HUDEP-2 (cell line): ENCODE results near the gene PCDHGC4.

ENCODE experiments used
- DNase-seq, 76 experiments: peaks; one replicate each; lab custom pipeline; 2025; ENCODE audit not compliant: unreplicated experiment in 76 of 76; lab: John Stamatoyannopoulos, UW

PCDHGC4 gene

GRCh38 chr5:141489841-141490240 lies 5.0 kb downstream of the PCDHGC4 start:
- DNase-seq: no peak

GRCh38 chr5:141490271-141490670 lies 5.4 kb downstream of the PCDHGC4 start:
- DNase-seq: no peak

GRCh38 chr5:141490771-141491170 lies 5.9 kb downstream of the PCDHGC4 start:
- DNase-seq: no peak

GRCh38 chr5:141491323-141492167 lies 6.7 kb downstream of the PCDHGC4 start:
- no peak for DNase-seq

GRCh38 chr5:141492168-141492885 lies 7.5 kb downstream of the PCDHGC4 start:
- no peak for DNase-seq

- no peak for DNase-seq
Measured at GRCh38 chr5:141493500-141494422, 8.9 kb downstream of the PCDHGC4 start.

GRCh38 chr5:141494761-141495452 lies 10.1 kb downstream of the PCDHGC4 start:
- DNase-seq: no peak

- no peak for DNase-seq
Measured at GRCh38 chr5:141495453-141495811, 10.6 kb downstream of the PCDHGC4 start.

GRCh38 chr5:141496038-141496437 lies 11.2 kb downstream of the PCDHGC4 start:
- no peak for DNase-seq

GRCh38 chr5:141501761-141502160 lies 16.9 kb downstream of the PCDHGC4 start:
- no peak for DNase-seq

- no peak for DNase-seq
Measured at GRCh38 chr5:141503681-141504080, 18.9 kb downstream of the PCDHGC4 start.

GRCh38 chr5:141504216-141504615 lies 19.4 kb downstream of the PCDHGC4 start:
- no peak for DNase-seq

- DNase-seq: no peak
Measured at GRCh38 chr5:141506381-141507155, 21.7 kb downstream of the PCDHGC4 start.

- no peak for DNase-seq
Measured at GRCh38 chr5:141507387-141508091, 22.7 kb downstream of the PCDHGC4 start.

- no peak for DNase-seq
Measured at GRCh38 chr5:141508440-141508797, 23.6 kb downstream of the PCDHGC4 start.

GRCh38 chr5:141508798-141509611 lies 24.2 kb downstream of the PCDHGC4 start:
- no peak for DNase-seq

- no peak for DNase-seq
Measured at GRCh38 chr5:141510160-141510559, 25.3 kb downstream of the PCDHGC4 start.

- no peak for DNase-seq
Measured at GRCh38 chr5:141510850-141511601, 26.2 kb downstream of the PCDHGC4 start.
